Astrocyte of the spinal cord (primary cell): Measurements from ENCODE around the gene PCBP2.
A peak's percentile ranks its signal among the peaks of the same experiment; 100 is the strongest.
"Not testable (repeated sequence)": the region's sequence is repeated elsewhere in the genome, so short reads cannot be mapped to it uniquely, and the experiment has no call there.

ENCODE experiments used
- DNase-seq: peaks from one replicate; pipeline ENCODE4 v3.0.0; 2011; ENCODE audit warnings: low read depth, low spot score
- H3K4me3 ChIP-seq: 2 replicates; pipeline ENCODE4 v1.5.1; 2011; ENCODE audit warnings: low read depth, mild to moderate bottlenecking, low read length, moderate library complexity
- in situ Hi-C: cut with HindIII; loops from 2 replicates; pipeline ENCODE4 v1.10.0; 2017; ENCODE audit warnings: low sequenced_read_pairs
- TF ChIP-seq, protein P1 (sequence below): IDR thresholded peaks from 2 replicates; pipeline ENCODE4 v1.5.1; 2012; ENCODE audit warnings: low read depth, mild to moderate bottlenecking, low read length, inconsistent platforms

PCBP2 gene

DNA sequence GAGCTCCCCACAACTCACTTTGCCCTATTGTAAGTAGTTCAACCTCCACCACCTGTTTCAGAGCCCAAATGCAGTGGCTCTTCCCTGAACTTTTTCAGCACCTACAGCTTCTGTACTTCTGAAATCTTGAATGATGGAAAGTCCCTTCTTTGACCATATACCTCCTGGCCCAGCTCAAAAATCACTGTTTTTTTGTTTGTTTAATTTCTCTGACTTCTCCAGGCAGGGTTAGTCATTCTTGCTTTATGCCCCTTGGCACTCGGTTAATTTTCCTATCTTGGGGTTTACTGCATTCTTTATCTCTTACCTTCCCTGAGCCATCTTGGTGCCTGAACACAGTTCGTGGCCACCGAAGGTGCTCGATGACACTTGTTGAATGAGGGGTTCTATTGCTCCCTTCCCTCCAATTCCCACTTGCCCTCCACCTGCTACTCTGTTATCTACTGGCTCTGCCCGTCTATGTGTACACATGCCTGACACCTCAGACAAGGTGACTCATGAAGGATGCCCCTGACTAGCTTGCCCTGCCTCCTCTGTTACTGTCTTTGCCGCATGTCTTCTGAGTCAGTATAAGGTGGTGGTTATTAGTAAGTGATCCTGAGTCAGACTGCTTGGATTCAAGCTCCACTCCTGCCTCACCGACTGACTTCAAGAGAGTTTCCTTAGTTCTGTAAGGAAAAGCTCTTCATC, 23.9 kb upstream of the PCBP2 start:
- no peak overlapping the region for H3K4me3 ChIP-seq
- in situ Hi-C loops: no loop called here
- TF ChIP-seq, protein P1, sequence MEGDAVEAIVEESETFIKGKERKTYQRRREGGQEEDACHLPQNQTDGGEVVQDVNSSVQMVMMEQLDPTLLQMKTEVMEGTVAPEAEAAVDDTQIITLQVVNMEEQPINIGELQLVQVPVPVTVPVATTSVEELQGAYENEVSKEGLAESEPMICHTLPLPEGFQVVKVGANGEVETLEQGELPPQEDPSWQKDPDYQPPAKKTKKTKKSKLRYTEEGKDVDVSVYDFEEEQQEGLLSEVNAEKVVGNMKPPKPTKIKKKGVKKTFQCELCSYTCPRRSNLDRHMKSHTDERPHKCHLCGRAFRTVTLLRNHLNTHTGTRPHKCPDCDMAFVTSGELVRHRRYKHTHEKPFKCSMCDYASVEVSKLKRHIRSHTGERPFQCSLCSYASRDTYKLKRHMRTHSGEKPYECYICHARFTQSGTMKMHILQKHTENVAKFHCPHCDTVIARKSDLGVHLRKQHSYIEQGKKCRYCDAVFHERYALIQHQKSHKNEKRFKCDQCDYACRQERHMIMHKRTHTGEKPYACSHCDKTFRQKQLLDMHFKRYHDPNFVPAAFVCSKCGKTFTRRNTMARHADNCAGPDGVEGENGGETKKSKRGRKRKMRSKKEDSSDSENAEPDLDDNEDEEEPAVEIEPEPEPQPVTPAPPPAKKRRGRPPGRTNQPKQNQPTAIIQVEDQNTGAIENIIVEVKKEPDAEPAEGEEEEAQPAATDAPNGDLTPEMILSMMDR: no peak
- peak; percentile 86 for DNase-seq

DNA sequence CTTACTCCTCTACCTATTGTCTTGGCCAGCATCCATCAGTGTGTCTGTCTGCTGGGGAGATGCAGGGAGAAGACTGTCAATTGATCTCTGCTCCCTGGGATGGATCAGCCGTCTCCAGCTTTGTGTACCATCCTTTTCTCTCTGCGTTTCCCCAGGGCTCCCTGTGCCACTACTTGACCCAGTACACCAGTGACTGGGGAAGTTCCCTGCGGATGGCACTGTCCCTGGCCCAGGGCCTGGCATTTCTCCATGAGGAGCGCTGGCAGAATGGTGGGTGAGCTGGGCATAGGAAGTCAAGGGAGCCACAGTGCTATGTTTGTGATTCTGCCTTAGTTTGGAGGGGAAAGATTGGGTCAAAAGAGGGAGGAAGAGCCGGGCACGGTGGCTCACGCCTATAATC, 23.2 kb upstream of the PCBP2 start:
- no peak for DNase-seq
- no peak overlapping the region for H3K4me3 ChIP-seq
- in situ Hi-C loops: no loop called here
- TF ChIP-seq, protein P1: no peak

DNA sequence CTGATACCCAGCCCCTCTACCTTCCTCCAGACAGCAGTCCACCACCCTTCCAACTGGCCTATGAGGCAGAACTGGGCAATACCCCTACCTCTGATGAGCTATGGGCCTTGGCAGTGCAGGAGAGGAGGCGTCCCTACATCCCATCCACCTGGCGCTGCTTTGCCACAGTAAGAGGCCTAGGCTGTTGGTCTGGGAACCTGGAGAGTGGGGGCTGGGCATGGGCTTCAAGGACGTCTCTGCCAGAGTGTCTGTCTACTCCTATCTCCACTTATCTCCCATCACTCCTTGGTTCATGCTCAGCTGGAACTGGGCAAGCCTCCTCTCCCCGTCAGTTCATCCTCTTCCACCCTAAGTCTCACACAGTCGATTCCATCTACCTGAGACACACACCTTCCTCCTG, 21.8 kb upstream of the PCBP2 start:
- DNase-seq: no peak
- TF ChIP-seq, protein P1: no peak
- no peak overlapping the region for H3K4me3 ChIP-seq
- in situ Hi-C loops: no loop called here

DNA sequence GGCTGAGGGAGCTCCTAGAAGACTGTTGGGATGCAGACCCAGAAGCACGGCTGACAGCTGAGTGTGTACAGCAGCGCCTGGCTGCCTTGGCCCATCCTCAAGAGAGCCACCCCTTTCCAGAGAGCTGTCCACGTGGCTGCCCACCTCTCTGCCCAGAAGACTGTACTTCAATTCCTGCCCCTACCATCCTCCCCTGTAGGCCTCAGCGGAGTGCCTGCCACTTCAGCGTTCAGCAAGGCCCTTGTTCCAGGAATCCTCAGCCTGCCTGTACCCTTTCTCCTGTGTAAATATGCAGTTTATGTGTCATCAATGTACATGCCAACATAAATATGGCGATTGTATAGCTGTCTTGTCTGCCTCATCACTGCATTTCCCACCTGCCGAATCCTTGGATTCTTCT, 20.7 kb upstream of the PCBP2 start:
- in situ Hi-C loops: no loop called here
- TF ChIP-seq, protein P1: no peak
- no peak overlapping the region for H3K4me3 ChIP-seq
- no peak for DNase-seq

DNA sequence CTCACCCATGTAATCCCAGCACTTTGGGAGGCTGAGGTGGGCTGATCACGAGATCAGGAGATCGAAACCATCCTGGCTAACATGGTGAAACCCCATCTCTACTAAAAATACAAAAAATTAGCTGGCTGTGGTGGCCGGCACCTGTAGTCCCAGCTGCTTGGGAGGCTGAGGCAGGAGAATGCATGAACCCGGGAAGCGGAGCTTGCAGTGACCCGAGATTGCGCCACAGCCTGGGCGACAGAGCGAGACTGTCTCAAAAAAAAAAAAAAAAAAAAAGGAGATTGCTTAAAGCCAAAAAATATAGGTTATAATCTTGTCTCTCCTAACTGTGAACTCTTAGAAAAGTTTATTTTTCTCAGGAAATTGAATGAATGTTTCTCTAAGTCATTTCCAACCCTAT, 16.6 kb upstream of the PCBP2 start:
- H3K4me3 ChIP-seq, in situ Hi-C loops, DNase-seq: not testable (repeated sequence)

DNA sequence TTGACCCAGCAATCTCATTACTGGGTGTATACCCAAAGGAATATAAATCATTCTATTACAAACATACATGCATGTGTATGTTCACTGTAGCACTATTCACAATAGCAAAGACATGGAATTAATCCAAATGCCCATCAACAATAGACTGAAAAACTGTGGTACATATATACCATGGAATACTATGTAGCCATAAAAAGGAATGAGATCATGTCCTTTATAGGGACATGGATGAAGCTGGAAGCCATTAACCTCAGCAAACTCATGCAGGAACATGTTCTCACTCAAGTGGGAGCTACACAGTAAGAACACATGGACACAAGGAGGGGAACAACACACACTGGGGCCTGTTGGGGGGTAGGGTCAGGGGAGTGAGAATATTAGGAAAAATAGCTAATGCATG, 12.3 kb upstream of the PCBP2 start:
- in situ Hi-C loops, H3K4me3 ChIP-seq, DNase-seq: not testable (repeated sequence)

DNA sequence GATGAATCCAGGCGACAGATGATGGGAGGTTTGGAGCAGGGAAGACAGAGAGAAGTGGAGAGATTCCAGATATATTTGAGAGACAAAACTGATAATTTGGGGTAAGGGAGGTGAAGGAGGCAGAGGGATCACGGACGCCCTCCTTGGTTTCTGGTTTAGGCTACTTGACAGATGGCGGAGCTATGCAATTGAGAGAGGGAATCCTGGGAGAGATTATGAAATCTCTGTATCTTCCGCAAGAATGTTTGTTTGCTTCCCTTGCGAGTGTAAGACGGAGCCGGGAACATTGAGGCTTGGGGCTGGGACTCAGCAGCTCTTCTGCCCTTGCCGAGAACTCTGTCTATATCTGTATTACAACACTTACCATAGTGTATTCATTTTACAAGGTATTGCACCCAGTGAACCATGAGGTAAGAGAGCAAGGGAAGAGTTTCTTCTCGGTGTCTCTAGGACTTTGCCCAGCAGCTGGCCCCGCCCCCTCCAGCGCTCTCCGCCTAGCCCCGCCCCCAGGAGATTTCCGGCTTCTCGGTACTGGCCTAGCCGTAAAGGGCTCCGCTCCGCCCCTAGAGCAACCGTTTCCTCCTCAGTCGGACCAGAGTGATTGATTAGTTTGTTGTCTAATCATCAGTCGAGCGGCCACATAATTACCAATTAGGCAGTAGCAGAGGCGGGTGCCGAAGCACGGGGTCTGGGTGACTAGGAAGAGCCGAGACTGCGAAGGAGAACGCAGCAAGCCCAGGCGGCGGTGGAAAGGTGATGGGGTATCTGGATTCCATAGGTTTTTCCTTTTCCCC, 10.7 kb upstream of the PCBP2 start, which contains the start of gene PRR13:
Gene PRR13, plus strand, starts transcription at position 695 of the 794 bp plus-strand sequence. CDS start 981 bp downstream, outside the sequence.
- in situ Hi-C loops: no loop called here
- H3K4me3 ChIP-seq: peak within 1 kb of the TSS; percentile 72
- peak; percentile 99 for DNase-seq
- TF ChIP-seq, protein P1: no peak
